Measurements from ENCODE around the gene DERA.
"Not testable (repeated sequence)": the region's sequence is repeated elsewhere in the genome, so short reads cannot be mapped to it uniquely, and the experiment has no call there.

Gene DERA

GRCh38 chr12:15910468-15910863 is 666 bp upstream of the DERA start:
- no peak for DNase-seq

DNA sequence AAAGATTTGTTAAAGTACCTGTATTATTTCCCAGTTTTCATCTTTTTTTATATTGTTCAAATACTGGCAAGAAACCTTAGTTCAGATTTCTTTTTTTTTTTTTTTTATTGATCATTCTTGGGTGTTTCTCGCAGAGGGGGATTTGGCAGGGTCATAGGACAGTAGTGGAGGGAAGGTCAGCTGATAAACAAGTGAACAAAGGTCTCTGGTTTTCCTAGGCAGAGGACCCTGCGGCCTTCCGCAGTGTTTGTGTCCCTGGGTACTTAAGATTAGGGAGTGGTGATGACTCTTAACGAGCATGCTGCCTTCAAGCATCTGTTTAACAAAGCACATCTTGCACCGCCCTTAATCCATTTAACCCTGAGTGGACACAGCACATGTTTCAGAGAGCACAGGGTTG is 799 bp downstream of the DERA start:
- DNase-seq: not testable (repeated sequence)

DNA sequence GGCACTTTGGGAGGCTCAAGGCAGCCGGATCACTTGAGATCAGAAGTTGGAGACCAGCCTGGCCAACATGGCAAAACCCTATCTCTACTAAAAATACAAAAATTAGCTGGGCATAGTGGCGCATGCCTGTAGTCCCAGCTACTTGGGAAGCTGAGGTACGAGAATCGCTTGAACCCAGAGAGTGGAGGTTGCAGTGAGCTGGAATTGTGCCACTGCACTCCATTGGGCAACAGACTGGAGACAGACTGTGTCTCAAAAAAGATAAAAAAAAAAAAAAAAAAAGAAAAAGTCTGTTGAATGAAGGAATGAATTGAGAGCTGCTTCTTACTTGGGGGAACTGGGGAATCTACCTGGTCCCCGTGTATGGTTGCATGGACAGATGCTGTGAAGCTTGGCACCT is 3.0 kb downstream of the DERA start:
- not testable (repeated sequence) for DNase-seq

DNA sequence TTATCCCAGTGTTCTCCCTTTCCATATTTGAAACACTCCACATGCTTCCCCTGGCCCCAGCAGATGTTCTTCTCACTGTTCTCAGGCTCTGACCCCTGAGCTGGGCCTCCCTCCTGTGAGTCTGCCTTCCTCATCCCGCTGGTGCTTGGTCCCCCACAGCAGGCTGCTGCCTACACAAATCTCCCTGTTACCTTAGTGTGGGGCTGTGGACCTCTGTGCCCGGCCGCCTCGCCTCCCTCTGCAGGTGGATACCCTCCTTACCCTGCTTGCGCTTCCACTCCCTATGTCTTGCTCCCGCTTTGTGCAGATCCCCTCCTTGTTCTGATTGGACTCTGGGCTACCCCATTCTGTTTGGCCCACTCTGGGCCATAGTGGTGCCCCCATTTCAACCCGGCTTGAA is 6.9 kb downstream of the DERA start:
- peak; percentile 18 for DNase-seq

GRCh38 chr12:15919418-15919817 is 8.3 kb downstream of the DERA start:
- peak; percentile 24 for DNase-seq

DNA sequence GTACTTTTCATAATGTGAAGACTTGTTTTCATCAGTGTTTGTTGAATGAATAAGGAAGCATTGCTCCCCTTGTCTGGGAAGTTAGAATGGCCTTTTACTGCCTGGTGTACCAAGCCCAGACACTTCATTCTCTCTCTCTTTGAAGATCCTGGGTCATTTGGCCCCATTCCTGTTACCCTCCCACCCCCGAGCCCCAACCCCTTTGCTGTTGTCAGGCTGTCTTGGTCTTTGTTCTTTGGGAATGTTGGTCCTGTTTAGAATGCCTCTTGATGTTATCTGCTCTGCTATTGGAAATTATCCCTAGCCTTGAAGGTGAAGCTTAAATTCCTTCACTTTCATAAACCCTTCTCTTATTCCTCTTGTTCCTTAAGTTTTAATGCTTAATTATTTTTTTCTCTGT is 13.8 kb downstream of the DERA start:
- DNase-seq: no peak

DNA sequence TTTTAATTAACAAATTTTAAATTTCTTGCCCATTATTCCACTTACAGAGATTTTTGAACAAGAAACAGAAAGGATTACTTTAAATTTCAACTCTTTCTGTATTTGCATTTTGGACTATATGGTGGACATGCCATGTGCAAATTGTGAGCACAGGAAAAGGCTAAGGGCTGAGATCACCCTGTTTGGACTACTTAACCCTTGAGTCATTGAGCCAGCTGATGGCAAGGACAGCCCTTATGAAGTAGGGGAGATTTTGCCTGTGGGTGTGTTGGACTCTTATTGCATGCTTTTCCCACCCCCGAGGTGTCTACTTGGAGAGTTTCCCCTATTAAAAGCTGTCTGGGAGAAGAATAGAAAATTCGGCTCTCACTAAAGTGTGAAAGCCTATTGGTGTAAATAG is 17.2 kb downstream of the DERA start:
- DNase-seq: no peak

- DNase-seq: peak; percentile 36
Observed at GRCh38 chr12:15928870-15929571, 17.9 kb downstream of the DERA start.

DNA sequence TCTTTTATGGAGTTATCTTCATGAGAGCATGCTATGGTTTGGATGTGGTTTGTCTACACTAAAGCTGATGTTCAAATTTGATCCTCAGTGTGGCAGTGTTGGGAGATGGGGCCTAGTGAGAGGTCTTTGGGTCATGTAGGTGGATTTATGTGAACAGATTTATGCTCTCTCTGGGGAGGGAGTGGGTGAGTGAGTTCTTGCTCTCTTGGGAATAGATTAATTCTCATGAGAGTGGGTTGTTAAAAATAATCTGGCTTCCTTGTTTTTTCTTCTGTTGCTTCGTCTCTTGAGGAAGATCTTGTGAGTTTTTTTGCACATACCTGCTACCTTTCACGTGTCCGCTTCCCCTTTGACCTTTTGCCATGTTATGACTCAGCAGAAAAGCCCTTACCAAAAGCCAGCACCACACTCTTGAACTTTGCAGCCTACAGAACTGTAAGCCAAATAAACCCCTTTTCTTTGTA is 20.5 kb downstream of the DERA start:
- no peak for DNase-seq

- DNase-seq: no peak
Observed at GRCh38 chr12:15932327-15932726, 21.2 kb downstream of the DERA start.

DNA sequence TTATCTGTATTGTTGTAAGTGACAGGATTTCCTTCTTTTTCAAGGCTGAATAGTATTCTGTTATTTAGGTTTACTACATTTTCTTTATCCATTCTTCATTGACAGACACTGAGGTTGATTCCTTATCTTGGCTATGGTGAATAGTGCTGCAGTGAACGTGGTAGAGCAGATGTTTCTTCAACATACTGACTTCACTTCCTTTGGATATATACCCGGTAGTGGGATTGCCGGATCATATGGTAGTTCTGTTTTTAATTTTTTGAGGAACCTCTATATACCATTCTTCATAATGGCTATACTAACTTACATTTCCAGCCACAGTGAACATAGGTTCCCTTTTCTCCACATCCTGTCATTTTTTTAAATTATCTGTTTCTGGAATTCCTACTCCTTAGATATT is 21.8 kb downstream of the DERA start:
- no peak for DNase-seq

DNA sequence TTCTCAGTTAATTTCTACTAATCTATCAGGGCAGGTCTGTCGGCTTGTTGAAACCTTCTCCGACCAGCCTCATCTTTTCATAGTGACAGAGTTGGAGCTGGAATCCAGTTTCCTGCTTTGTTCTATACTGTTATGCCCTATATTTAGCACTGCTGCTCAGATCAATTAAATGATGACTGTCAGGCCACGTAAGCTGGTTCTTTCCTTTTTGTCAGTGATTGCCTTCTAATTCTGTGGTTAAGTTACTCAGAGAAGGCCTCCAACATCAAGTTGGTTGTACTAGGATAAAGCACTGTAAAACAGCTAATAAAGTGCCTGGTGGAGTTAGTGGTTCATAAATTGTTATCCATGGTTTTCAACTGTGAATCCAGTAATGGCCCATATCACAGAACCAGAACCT is 22.6 kb downstream of the DERA start:
- no peak for DNase-seq

DNA sequence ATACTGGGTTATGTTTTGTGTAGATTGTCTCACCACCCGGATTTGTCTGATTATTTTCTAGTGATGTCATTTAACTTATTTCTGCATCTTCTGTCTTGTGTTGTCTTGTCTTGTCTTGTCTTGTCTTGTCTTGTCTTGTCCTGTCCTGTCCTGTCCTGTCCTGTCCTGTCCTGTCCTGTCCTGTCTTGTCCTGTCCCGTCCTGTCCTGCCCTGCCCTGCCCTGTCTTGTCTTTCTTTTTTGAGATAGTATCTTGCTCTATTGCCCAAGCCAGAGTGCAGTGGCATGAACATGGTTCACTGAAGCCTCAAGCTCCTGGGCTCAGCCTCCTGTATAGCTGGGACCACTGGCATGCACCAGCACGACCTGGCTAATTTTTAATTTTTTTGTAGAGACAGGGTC is 25.6 kb downstream of the DERA start:
- DNase-seq: no peak

GRCh38 chr12:15937902-15938301 is 26.8 kb downstream of the DERA start:
- no peak for DNase-seq

GRCh38 chr12:15939111-15939510 is 28.0 kb downstream of the DERA start:
- no peak for DNase-seq

DNA sequence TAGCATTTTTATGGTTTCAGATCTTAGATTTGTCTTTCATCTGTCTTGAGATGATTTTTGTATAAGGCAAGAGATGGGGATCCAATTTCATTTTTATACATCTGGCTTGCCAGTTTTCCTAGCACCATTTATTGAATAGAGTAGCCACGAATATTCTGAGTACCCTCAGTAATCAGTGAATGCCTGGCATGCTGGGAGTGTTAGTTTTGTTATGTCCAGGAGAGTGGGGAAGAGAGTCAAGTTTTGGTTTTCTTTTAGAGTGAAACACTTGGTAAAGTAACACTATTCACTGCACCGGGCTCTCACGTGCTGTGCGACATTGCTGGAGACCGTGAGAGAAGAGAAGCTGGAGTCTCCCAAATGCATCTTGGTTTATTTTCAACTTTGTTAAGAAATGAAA is 31.3 kb downstream of the DERA start:
- DNase-seq: no peak

DNA sequence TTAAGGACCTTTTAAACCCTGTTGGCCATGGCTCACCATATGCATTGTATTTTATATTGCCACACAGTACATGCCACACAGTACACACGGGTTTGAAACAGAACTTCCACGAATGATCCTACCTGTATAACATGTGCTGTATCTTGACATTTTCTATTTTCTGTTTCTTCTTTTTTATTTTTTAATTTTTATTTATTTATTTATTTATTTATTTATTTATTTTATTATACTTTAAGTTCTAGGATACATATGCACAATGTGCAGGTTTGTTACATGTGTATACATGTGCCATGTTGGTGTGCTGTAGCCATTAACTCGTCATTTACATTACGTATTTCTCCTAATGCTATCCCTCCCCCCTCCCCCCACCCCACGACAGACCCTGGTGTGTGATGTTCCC is 32.4 kb downstream of the DERA start:
- not testable (repeated sequence) for DNase-seq

DNA sequence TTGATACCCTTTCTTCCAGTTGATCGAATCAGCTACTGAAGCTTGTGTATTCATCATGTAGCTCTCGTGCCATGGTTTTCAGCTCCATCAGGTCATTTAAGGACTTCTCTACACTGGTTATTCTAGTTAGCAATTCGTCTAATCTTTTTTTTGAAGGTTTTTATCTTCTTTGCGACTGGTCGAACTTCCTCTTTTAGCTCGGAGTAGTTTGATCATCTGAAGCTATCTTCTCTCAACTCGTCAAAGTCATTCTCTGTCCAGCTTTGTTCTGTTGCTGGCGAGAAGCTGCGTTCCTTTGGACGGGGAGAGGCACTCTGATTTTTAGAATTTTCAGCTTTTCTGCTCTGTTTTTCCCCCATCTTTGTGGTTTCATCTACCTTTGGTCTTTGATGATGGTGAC is 37.3 kb downstream of the DERA start:
- DNase-seq: not testable (repeated sequence)

GRCh38 chr12:15955281-15955680 is 44.1 kb downstream of the DERA start:
- DNase-seq: no peak

GRCh38 chr12:15956010-15956409 is 44.9 kb downstream of the DERA start:
- no peak for DNase-seq

DNA sequence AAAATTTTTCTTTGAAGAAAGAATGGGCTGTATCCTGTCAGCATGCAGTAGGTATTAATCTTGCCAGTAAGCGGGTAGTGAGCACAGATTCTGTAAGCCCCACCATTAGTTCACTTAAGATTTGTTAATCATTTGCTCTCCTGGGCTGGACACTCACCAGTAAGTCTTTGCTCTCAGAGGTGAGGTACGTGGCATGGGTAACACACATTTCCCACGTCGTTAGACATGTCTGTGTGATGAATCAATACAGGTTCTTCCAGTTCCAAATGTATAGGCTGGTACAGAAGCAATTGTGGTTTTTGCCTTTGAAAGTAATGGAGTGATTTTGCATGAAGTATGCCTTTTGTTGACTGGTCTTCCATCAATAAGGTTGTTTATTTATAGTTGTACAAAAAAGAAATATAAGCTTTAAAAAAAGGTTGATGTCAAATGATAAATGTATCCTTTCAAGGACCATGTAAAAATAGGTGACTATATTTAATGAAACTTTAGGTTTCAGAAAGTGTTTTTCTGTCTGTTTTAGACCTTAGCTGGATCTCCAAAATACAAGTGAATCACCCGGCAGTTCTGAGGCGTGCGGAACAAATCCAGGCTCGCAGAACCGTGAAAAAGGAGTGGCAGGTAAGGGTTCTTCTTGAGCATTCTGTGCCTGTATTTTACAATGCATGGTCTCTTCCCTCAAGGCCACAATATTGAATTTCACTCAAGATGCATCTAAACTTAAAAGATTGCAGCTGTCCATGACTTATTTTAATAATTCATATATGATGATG is 45.5 kb downstream of the DERA start:
- no peak for DNase-seq

DNA sequence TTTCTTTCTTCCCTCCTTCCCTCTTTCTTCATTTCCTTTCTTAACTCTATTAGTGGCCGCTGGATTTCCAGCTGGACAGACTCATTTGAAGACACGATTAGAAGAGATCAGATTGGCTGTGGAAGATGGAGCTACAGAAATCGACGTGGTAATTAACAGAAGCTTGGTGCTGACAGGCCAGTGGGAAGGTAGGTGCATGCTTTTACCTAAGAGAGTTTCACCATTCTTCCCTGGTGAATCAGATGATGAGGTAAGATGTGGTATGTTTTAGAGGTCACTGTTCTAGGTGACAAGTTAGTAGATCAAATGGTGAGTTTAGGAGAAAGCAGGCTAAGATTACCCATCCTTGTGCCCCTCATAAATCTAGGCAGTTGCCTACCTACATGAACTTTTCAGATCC is 51.6 kb downstream of the DERA start:
- no peak for DNase-seq

- no peak for DNase-seq
Observed at GRCh38 chr12:15963271-15963670, 52.1 kb downstream of the DERA start.

DNA sequence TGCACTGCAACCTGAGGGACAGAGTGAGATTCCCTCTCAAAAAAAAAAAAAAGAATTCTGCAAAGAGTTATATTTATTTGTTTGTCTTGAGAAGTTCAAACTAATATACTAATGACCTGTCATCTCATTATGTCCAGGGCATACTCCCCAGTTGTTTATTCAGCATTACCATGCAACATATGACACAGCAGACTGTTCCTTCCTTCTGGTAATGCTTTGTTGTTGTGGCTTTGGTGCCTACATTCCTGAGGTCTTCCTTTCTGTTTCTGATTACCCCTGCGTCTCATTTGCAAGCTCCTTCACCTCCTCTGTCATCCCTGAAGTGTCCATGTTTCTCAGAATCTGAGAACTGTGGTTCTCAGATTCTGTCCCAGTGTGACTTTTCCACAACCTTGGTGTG is 55.3 kb downstream of the DERA start:
- DNase-seq: no peak

- DNase-seq: not testable (repeated sequence)
Observed at GRCh38 chr12:15967053-15967452, 55.9 kb downstream of the DERA start.

Data from retina (tissue), 1 donor.